ENCODE measurements around the gene LILRA1.

DNA sequence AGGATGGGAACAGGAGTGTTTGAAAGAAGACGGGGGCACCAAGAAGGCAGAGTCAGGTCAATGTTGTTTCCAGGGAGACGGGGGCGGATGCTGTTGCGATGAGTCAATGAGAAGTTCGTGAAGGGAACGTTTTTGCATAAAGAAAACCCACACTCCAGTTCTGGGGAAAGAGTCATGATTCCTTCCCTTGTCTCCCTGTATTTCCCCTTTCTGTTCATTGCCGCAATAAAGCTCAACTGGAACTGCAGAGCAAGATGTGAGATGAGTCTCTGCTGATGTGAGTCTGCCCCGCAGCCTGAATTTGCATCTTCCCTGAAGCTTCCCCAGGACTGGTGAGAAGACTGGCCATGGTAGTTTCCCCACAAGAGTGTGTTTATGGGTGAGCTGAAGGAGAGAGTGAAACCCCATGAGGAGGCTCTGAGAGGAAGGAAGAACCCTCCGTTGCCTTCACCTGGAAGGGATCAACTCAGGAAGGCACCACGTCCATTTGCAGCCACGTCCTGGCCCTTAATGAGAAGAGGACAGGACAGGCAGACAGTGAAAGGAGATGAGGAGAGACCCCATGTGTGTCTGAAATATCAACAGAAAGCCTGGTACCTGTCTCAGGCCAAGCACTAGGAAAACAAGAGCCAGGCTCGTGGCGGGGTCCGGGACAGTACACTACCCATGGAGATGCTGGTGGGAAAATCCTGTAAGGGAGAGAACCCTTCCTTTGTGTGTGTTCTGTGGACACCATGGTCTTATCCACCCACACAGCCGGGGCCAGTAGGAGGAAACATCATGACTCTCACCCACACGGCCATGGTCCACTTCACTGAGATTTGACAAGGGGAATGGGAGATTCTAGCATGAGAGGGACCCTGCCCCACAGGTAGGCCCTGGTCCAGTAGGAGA is 13.7 kb downstream of the LILRA1 start:
- TF ChIP-seq, protein P1, sequence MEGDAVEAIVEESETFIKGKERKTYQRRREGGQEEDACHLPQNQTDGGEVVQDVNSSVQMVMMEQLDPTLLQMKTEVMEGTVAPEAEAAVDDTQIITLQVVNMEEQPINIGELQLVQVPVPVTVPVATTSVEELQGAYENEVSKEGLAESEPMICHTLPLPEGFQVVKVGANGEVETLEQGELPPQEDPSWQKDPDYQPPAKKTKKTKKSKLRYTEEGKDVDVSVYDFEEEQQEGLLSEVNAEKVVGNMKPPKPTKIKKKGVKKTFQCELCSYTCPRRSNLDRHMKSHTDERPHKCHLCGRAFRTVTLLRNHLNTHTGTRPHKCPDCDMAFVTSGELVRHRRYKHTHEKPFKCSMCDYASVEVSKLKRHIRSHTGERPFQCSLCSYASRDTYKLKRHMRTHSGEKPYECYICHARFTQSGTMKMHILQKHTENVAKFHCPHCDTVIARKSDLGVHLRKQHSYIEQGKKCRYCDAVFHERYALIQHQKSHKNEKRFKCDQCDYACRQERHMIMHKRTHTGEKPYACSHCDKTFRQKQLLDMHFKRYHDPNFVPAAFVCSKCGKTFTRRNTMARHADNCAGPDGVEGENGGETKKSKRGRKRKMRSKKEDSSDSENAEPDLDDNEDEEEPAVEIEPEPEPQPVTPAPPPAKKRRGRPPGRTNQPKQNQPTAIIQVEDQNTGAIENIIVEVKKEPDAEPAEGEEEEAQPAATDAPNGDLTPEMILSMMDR (conservative IDR thresholded peaks at IDR 0.05; ENCODE audit: low read depth, low read length) = no peak
- TF ChIP-seq EZH2 (IDR thresholded peaks at IDR 0.05; ENCODE audit: borderline replicate concordance, low read depth, low read length, poor library complexity, severe bottlenecking) = no peak
